Endothelial cell of umbilical vein (primary cell): ENCODE measurements around the gene KRTAP5-1. TPM values are rescaled to one million over a fixed set of nuclear protein-coding genes. Genes with fewer than 3 reads are reported as not detected.
"Not testable (repeated sequence)": the region's sequence is repeated elsewhere in the genome, so short reads cannot be mapped to it uniquely, and the experiment has no call there.

Experiments used
- BruUV-seq: library from RNA; stranded (reverse); fragments of 400-500 nt; replicated peaks from 2 replicates; lab custom pipeline; 2021; lab: Mats Ljungman, UMichigan
- CTCF ChIA-PET: fragments of 300-600, 350-600 bp; sonication (Branson Sonifier 250); formaldehyde crosslinking; loops from one replicate; lab custom pipeline; 2021; ENCODE audit warnings: antibody characterized with exemption, inconsistent platforms; lab: Charles Lee
- POLR2A ChIA-PET: fragments of 300-600, 350-600 bp; sonication (Branson Sonifier 250); formaldehyde crosslinking; loops from one replicate; lab custom pipeline; 2021; ENCODE audit warnings: antibody characterized with exemption, inconsistent platforms; lab: Charles Lee
- DNase-seq: peaks from one replicate; pipeline ENCODE4 v3.0.0-alpha.2; 2011; ENCODE audit warnings: low read depth, low spot score
- FAIRE-seq: peaks from 2 replicates; lab custom pipeline; 2011; peaks lifted over from hg19 to GRCh38; lab: Jason Lieb, UNC
- H2AFZ ChIP-seq: 2 replicates; pipeline ENCODE4 v1.6.0; 2012; ENCODE audit warnings: low read depth, low read length, control low read depth, inconsistent platforms
- H3K27ac ChIP-seq: 2 replicates; pipeline ENCODE4 v1.5.1; 2011; ENCODE audit warnings: low read depth, mild to moderate bottlenecking, control low read depth, low read length, moderate library complexity; ENCODE audit not compliant: insufficient read depth
- H3K27me3 ChIP-seq, 2 experiments: 2 replicates each; pipeline versions ENCODE4 v1.6.0 to v1.6.1; 2011; ENCODE audit warnings: low read length in 2 of 2, mixed read lengths in 1 of 2; ENCODE audit not compliant: control insufficient read depth in 2 of 2, insufficient read depth in 2 of 2
- H3K36me3 ChIP-seq, 2 experiments: 2 replicates in 1 of 2; 3 replicates in 1 of 2; pipeline ENCODE4 v1.5.1; 2011; ENCODE audit warnings: low read length in 2 of 2, mild to moderate bottlenecking in 1 of 2, moderate library complexity in 1 of 2; ENCODE audit not compliant: control insufficient read depth in 2 of 2, insufficient read depth in 2 of 2; ENCODE audit errors: extremely low read depth in 1 of 2
- H3K4me1 ChIP-seq: 3 replicates; pipeline ENCODE4 v1.5.1; 2011; ENCODE audit warnings: mild to moderate bottlenecking, low read length; ENCODE audit not compliant: control insufficient read depth, insufficient read depth; ENCODE audit errors: extremely low read depth
- H3K4me2 ChIP-seq: 2 replicates; pipeline ENCODE4 v1.6.1; 2011; ENCODE audit warnings: low read length, control low read depth, mixed read lengths; ENCODE audit not compliant: insufficient read depth
- H3K4me3 ChIP-seq, 3 experiments: fragments of 200-600 bp in 1 of 3; sonication (generic), shearing (Covaris generic) in 1 of 3; replicated peaks in 1 of 3; 2 replicates each; pipeline ENCODE4 v1.5.1; 2011 to 2016; ENCODE audit warnings: control low read depth in 3 of 3, low read length in 3 of 3, mild to moderate bottlenecking in 2 of 3, inconsistent platforms in 1 of 3, low read depth in 1 of 3, moderate library complexity in 1 of 3; ENCODE audit not compliant: insufficient read depth in 1 of 3
- H3K79me2 ChIP-seq: 2 replicates; pipeline ENCODE4 v1.6.0; 2012; ENCODE audit warnings: low read length, inconsistent platforms; ENCODE audit not compliant: control insufficient read depth, insufficient read depth
- H3K9ac ChIP-seq: replicated peaks from 2 replicates; pipeline ENCODE3; 2011; ENCODE audit warnings: low read length, control low read depth; ENCODE audit not compliant: insufficient read depth; ENCODE audit errors: extremely low read depth
- H3K9me1 ChIP-seq: replicated peaks from 3 replicates; pipeline ENCODE4 v1.6.0; 2011; ENCODE audit warnings: mild to moderate bottlenecking, low read length; ENCODE audit not compliant: control insufficient read depth, insufficient read depth; ENCODE audit errors: extremely low read depth
- H3K9me3 ChIP-seq: replicated peaks from 2 replicates; pipeline ENCODE4 v1.5.1; 2012; ENCODE audit warnings: low read length, inconsistent platforms; ENCODE audit not compliant: control insufficient read depth, insufficient read depth
- H4K20me1 ChIP-seq: replicated peaks from 2 replicates; pipeline ENCODE3; 2011; ENCODE audit warnings: mild to moderate bottlenecking, low read length; ENCODE audit not compliant: control insufficient read depth, insufficient read depth; ENCODE audit errors: extremely low read depth
- EZH2 ChIP-seq: IDR thresholded peaks from 2 replicates; pipeline ENCODE4 v1.6.1; 2012; ENCODE audit warnings: borderline replicate concordance, low read depth, mild to moderate bottlenecking, moderate library complexity, low read length, inconsistent platforms; ENCODE audit not compliant: severe bottlenecking
- FOS ChIP-seq: IDR thresholded peaks from 2 replicates; pipeline ENCODE4 v1.6.1; 2011; ENCODE audit warnings: mild to moderate bottlenecking, low read length, moderate library complexity, borderline replicate concordance; ENCODE audit not compliant: insufficient read depth
- MYC ChIP-seq: IDR thresholded peaks from one replicate; pipeline ENCODE4 v1.6.1; 2011; ENCODE audit warnings: mild to moderate bottlenecking, low read depth, low read length
- POLR2A ChIP-seq: IDR thresholded peaks from 2 replicates; pipeline ENCODE4 v1.6.1; 2012; ENCODE audit warnings: low read depth, mild to moderate bottlenecking, control low read depth, low read length
- dilution Hi-C: fragments of 300-500 bp; cut with MboI; formaldehyde crosslinking; loops from one replicate; pipeline ENCODE4 v1.15.0; 2019; ENCODE audit warnings: low sequenced_read_pairs; ENCODE audit not compliant: extremely low pct_ligation_motif_present
- intact Hi-C: fragments of 100-400 bp; cut with micrococcal nuclease; formaldehyde crosslinking; loops from one replicate; pipeline ENCODE4 v1.10.0; 2022
- polyA plus RNA-seq, 4 experiments: library from polyadenylated mRNA; depleted of rRNA in 3 of 4; stranded (reverse) in 3 of 4; unstranded in 1 of 4; fragments of >200 nt; gene quantifications; 2 replicates each; pipeline versions ENCODE4 v1.2.1 to v1.2.3, GENCODE V29; 2011 to 2012; ENCODE audit warnings: missing spikeins in 1 of 4
- total RNA-seq: library from RNA; stranded (reverse); gene quantifications from 2 replicates; pipeline ENCODE4 v1.2.3, GENCODE V29; 2021
- TF ChIP-seq, protein P1 (sequence below): IDR thresholded peaks from 2 replicates; pipeline ENCODE4 v1.6.1; 2011; ENCODE audit not compliant: insufficient read depth, insufficient read length
- TF ChIP-seq, protein P2 (sequence below), 2 donors: IDR thresholded peaks; 1 replicate in 1 of 2; 2 replicates in 1 of 2; pipeline ENCODE4 v1.5.1; 2011; ENCODE audit warnings: low read length in 2 of 2, mild to moderate bottlenecking in 2 of 2, moderate library complexity in 2 of 2, control low read depth in 1 of 2, inconsistent platforms in 1 of 2, low read depth in 1 of 2; ENCODE audit not compliant: insufficient read depth in 1 of 2; ENCODE audit errors: extremely low read depth in 1 of 2

KRTAP5-1 gene
- total and polyA plus RNA-seq, 2 donors (not counting 3 experiments of a cell fraction or from before 2014, with no cell fraction given) = not detected

DNA sequence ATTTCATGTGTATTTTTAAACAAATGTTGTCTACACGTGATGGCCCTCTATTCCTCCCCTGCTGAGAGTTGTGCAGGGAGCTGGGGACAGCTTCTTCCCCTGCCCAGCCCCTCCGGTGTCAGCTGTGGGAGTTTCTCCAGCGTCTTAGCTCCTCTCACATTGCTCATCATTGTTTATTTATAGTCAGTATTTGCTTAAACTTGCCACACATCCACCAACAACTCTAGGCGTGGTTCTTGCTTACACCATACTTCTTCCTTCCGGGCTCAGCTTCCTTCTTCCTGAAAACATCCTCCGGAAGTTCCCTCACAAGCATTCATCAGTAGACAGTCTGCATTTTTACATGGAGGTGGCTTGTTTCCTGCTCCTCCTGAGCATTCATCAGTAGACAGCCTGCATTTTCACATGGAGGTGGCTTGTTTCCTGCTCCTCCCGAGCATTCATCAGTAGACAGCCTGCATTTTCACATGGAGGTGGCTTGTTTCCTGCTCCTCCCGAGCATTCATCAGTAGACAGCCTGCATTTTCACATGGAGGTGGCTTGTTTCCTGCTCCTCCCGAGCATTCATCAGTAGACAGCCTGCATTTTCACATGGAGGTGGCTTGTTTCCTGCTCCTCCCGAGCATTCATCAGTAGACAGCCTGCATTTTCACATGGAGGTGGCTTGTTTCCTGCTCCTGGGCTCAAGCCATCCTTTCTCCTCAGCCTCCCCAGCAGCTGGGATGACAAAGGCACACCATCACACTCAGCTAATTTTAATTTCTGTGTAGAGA is 4.3 kb upstream of the KRTAP5-1 start:
- intact Hi-C loops = loop anchor here (5.0 kb wide), 1 partner anchor 48 kb away; no protein-coding TSS in a partner anchor
- H3K4me1 ChIP-seq, DNase-seq, H3K27me3 ChIP-seq, BruUV-seq, H3K79me2 ChIP-seq, H4K20me1 ChIP-seq, H3K27ac ChIP-seq, H3K4me3 ChIP-seq, H3K9me3 ChIP-seq, H3K9ac ChIP-seq, dilution Hi-C loops, H3K36me3 ChIP-seq, POLR2A ChIA-PET, H3K9me1 ChIP-seq: not testable (repeated sequence)
- peak; percentile 37 for FAIRE-seq
- Histone ChIP-seq H3K4me2 (peak overlapping the region; percentile 54), H2AFZ (peak overlapping the region; percentile 86)
- CTCF ChIA-PET = interaction anchor here (0.9 to 6.9 kb wide), 5 partner anchors 11 to 63 kb away, joined by 3 to 42 read pairs (median 4); no protein-coding TSS in a partner anchor
- TF ChIP-seq FOS = peak; percentile 14

DNA sequence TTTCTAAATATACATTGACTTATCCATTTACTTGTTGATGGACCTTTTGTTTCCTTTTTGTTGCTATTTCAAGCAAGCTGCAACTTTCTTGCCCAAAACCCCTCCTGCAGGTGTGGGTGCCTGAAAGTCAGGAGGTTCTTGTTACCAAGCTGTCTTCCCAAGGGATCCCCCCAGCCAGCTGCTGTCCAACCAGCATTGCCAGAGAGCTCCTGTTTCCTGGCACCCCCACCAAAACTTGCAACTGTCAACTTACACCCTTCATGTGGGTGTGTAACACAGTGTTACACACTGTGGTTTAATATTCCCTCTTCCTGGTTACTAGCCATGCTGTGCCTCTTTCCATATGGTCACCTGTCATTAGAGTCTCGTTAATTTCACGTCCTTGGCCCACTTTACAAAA is 1.6 kb upstream of the KRTAP5-1 start:
- no peak overlapping the region for H2AFZ ChIP-seq
- CTCF ChIA-PET = interaction anchor here (0.9 to 6.9 kb wide), 3 partner anchors 9 to 40 kb away, joined by 4 to 42 read pairs (median 10); no protein-coding TSS in a partner anchor

DNA sequence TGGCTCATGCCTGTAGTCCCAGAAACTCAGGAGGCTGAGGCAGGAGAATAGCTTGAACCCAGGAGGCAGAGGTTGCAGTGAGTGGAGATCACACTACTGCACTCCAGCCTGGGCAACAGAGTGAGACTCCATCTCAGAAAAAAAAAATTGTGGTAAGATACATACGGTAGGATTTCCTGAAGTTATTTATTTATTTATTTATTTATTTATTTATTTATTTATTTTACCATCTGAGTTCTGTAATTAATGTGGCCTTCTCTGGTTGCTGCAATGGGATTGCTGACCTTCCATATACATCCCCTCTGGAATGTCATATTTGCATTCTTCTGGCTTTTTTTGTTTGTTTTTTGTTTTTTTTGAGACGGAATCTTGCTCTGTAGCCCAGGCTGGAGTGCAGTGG is 2.2 kb downstream of the KRTAP5-1 start:
- H3K9me3 ChIP-seq, H3K9ac ChIP-seq, BruUV-seq, H3K36me3 ChIP-seq, H3K27ac ChIP-seq, POLR2A ChIA-PET, intact Hi-C loops, H3K79me2 ChIP-seq, H2AFZ ChIP-seq, H3K4me3 ChIP-seq, H3K9me1 ChIP-seq, H3K27me3 ChIP-seq, dilution Hi-C loops, H3K4me1 ChIP-seq, H3K4me2 ChIP-seq, FAIRE-seq, DNase-seq, H4K20me1 ChIP-seq: not testable (repeated sequence)
- CTCF ChIA-PET = interaction anchor here (2.9 kb wide), 1 partner anchor 13 kb away, joined by 16 read pairs; no protein-coding TSS in a partner anchor

More for the DNA sequence above, 1.6 kb upstream of the KRTAP5-1 start:
- Histone ChIP-seq H4K20me1 (no peaks in the 10 kb centered on the region), H3K27me3 (no peaks in the 10 kb centered on the region), H3K9ac (no peak overlapping the region), H3K4me2 (no peak overlapping the region), H3K27ac (no peak overlapping the region), H3K36me3 (no peaks in the 10 kb centered on the region), H3K9me1 (no peaks in the 10 kb centered on the region), H3K4me1 (peaks cover 7% of the 10 kb centered on the region), H3K4me3 (no peak overlapping the region), H3K9me3 (no peaks in the 10 kb centered on the region), H3K79me2 (no peaks in the 10 kb centered on the region)
- TF ChIP-seq, protein P1, sequence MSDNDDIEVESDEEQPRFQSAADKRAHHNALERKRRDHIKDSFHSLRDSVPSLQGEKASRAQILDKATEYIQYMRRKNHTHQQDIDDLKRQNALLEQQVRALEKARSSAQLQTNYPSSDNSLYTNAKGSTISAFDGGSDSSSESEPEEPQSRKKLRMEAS = no peak
- no peak for TF ChIP-seq POLR2A
- no peak for TF ChIP-seq MYC
- TF ChIP-seq, protein P2, sequence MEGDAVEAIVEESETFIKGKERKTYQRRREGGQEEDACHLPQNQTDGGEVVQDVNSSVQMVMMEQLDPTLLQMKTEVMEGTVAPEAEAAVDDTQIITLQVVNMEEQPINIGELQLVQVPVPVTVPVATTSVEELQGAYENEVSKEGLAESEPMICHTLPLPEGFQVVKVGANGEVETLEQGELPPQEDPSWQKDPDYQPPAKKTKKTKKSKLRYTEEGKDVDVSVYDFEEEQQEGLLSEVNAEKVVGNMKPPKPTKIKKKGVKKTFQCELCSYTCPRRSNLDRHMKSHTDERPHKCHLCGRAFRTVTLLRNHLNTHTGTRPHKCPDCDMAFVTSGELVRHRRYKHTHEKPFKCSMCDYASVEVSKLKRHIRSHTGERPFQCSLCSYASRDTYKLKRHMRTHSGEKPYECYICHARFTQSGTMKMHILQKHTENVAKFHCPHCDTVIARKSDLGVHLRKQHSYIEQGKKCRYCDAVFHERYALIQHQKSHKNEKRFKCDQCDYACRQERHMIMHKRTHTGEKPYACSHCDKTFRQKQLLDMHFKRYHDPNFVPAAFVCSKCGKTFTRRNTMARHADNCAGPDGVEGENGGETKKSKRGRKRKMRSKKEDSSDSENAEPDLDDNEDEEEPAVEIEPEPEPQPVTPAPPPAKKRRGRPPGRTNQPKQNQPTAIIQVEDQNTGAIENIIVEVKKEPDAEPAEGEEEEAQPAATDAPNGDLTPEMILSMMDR (IDR thresholded peaks at IDR 0.05; ENCODE audit: extremely low read depth in 1 of 2, insufficient read depth in 1 of 2, low read depth in 1 of 2, low read length in 2 of 2) = no peak
- no peak for TF ChIP-seq FOS
- no peak for TF ChIP-seq EZH2
- dilution Hi-C loops (no loop called here), intact Hi-C loops (loop anchor here (5.0 kb wide), 1 partner anchor 51 kb away; no protein-coding TSS in a partner anchor)
- no TSS peak for BruUV-seq
- no peak for DNase-seq
- POLR2A ChIA-PET = no interaction called here
- no peak for FAIRE-seq
